GM13976 (cell line): ENCODE measurements around the gene CHCHD6.

Experiments used
- DNase-seq: peaks from one replicate; pipeline ENCODE4 v3.0.0; 2012; ENCODE audit warnings: low spot score
- CTCF ChIP-seq: IDR thresholded peaks from 2 replicates; pipeline ENCODE4 v1.5.1; 2012; ENCODE audit warnings: borderline replicate concordance, mild to moderate bottlenecking; ENCODE audit not compliant: insufficient read depth; ENCODE audit errors: extremely low read depth, missing control alignments, control extremely low read depth
- in situ Hi-C: fragments of 300-500 bp; cut with MboI; formaldehyde crosslinking; loops from one replicate; pipeline ENCODE4 v1.12.0; 2022; ENCODE audit warnings: low sequenced_read_pairs, mixed read lengths, inconsistent platforms; ENCODE audit not compliant: unreplicated experiment

The CHCHD6 gene

GRCh38 chr3:126671521-126671920, 32.5 kb upstream of the CHCHD6 start:
- no peak for TF ChIP-seq CTCF
- in situ Hi-C loops, result no loop called here

GRCh38 chr3:126672340-126672739, 31.7 kb upstream of the CHCHD6 start:
- no peak for DNase-seq
- in situ Hi-C loops, result no loop called here
- TF ChIP-seq CTCF, result no peak

More at GRCh38 chr3:126671521-126671920, 32.5 kb upstream of the CHCHD6 start:
- peak; percentile 30 for DNase-seq

GRCh38 chr3:126672741-126673140, 31.3 kb upstream of the CHCHD6 start:
- DNase-seq, result peak; percentile 17
- TF ChIP-seq CTCF, result no peak

GRCh38 chr3:126676919-126677705, 26.9 kb upstream of the CHCHD6 start:
- DNase-seq, result no peak
- in situ Hi-C loops, result loop anchor here (25.0 kb wide), 1 partner anchor 760 kb away; no protein-coding TSS in a partner anchor
- TF ChIP-seq CTCF, result no peak

More at GRCh38 chr3:126672741-126673140, 31.3 kb upstream of the CHCHD6 start:
- in situ Hi-C loops, result no loop called here

GRCh38 chr3:126677862-126678503, 26.1 kb upstream of the CHCHD6 start:
- no peak for DNase-seq
- no peak for TF ChIP-seq CTCF
- in situ Hi-C loops, result loop anchor here (25.0 kb wide), 1 partner anchor 759 kb away; no protein-coding TSS in a partner anchor

GRCh38 chr3:126678693-126679317, 25.2 kb upstream of the CHCHD6 start:
- TF ChIP-seq CTCF, result no peak
- in situ Hi-C loops, result loop anchor here (25.0 kb wide), 1 partner anchor 758 kb away; no protein-coding TSS in a partner anchor
- DNase-seq, result peak; percentile 47
